Glomerular visceral epithelial cell (primary cell): ENCODE measurements around the gene TSSK3.
"Not testable (repeated sequence)": the region's sequence is repeated elsewhere in the genome, so short reads cannot be mapped to it uniquely, and the experiment has no call there.

ENCODE experiments used
- DNase-seq: peaks from one replicate; pipeline ENCODE4 v3.0.0-alpha.2; 2016; ENCODE audit errors: extremely low spot score

The TSSK3 gene

GRCh38 chr1:32338637-32339145, 23.6 kb upstream of the TSSK3 start:
- no peak for DNase-seq

GRCh38 chr1:32339363-32339978, 22.9 kb upstream of the TSSK3 start:
- DNase-seq: no peak

GRCh38 chr1:32341186-32341757, 21.1 kb upstream of the TSSK3 start:
- DNase-seq: no peak

GRCh38 chr1:32341971-32342370, 20.4 kb upstream of the TSSK3 start:
- no peak for DNase-seq

- DNase-seq: no peak
Observed at GRCh38 chr1:32342704-32343103, 19.6 kb upstream of the TSSK3 start.

- peak; percentile 42 for DNase-seq
Observed at GRCh38 chr1:32345289-32345827, 17.0 kb upstream of the TSSK3 start.

GRCh38 chr1:32346532-32347157, 15.7 kb upstream of the TSSK3 start:
- no peak for DNase-seq

- peak; percentile 59 for DNase-seq
Observed at GRCh38 chr1:32349211-32349708, 13.1 kb upstream of the TSSK3 start.

- DNase-seq: no peak
Observed at GRCh38 chr1:32350785-32351398, 11.4 kb upstream of the TSSK3 start.

GRCh38 chr1:32351399-32352238, 10.7 kb upstream of the TSSK3 start:
- peak; percentile 95 for DNase-seq

GRCh38 chr1:32352239-32352745, 10.0 kb upstream of the TSSK3 start:
- DNase-seq: no peak

- no peak for DNase-seq
Observed at GRCh38 chr1:32352831-32353383, 9.4 kb upstream of the TSSK3 start.

GRCh38 chr1:32353431-32353830, 8.9 kb upstream of the TSSK3 start:
- no peak for DNase-seq

- DNase-seq: no peak
Observed at GRCh38 chr1:32353886-32354570, 8.3 kb upstream of the TSSK3 start.

GRCh38 chr1:32355778-32356177, 6.6 kb upstream of the TSSK3 start:
- DNase-seq: not testable (repeated sequence)

- no peak for DNase-seq
Observed at GRCh38 chr1:32356478-32356877, 5.9 kb upstream of the TSSK3 start.

- DNase-seq: no peak
Observed at GRCh38 chr1:32357614-32358013, 4.7 kb upstream of the TSSK3 start.

- no peak for DNase-seq
Observed at GRCh38 chr1:32358435-32358834, 3.9 kb upstream of the TSSK3 start.

- DNase-seq: no peak
Observed at GRCh38 chr1:32361308-32361673, 1.0 kb upstream of the TSSK3 start.
